Lower leg skin (tissue), 4 donors: ENCODE measurements around the gene CLPTM1L. TPM values are rescaled to one million over a fixed set of nuclear protein-coding genes. Genes with fewer than 3 reads are reported as not detected.

Experiments used
- DNase-seq, 2 donors: peaks; one replicate each; pipeline ENCODE4 v3.0.0-alpha.2; 2019; ENCODE audit warnings: low spot score in 2 of 2
- H3K4me3 ChIP-seq: fragments of 200-600 bp; sonication (generic); 2 replicates; pipeline ENCODE4 v1.5.1; 2017; ENCODE audit warnings: mild to moderate bottlenecking, low read depth; ENCODE audit not compliant: poor library complexity, severe bottlenecking
- CTCF ChIP-seq, 3 donors: fragments of 450-650 bp; IDR thresholded peaks; one replicate each; pipeline ENCODE4 v1.5.1; 2016; ENCODE audit warnings: antibody characterized with exemption in 3 of 3, mild to moderate bottlenecking in 3 of 3, moderate library complexity in 2 of 3
- POLR2A ChIP-seq, 2 donors: fragments of 450-650 bp; IDR thresholded peaks; one replicate each; pipeline ENCODE4 v1.6.1; 2016 to 2017; ENCODE audit warnings: antibody characterized with exemption in 2 of 2, mild to moderate bottlenecking in 1 of 2, moderate library complexity in 1 of 2
- WGBS, 2 donors: methylation state at CpG; one replicate each; pipeline ENCODE4 v1.1.5; 2018; 5-methylcytosine and 5-hydroxymethylcytosine counted together
- intact Hi-C: fragments of 100-400 bp; cut with DNase I; formaldehyde crosslinking; loops from one replicate; pipeline ENCODE4 v1.15.0; 2023; ENCODE audit warnings: low total_unique reads
- total RNA-seq, 4 donors: library from RNA; depleted of rRNA; stranded (reverse); fragments of >200 nt; gene quantifications; one replicate each; pipeline ENCODE4 v1.1.0, GENCODE V29; 2016

CLPTM1L gene
- total RNA-seq, 4 donors from 2014 or later = 82.8 to 123 (median 102) TPM

GRCh38 chr5:1371218-1371971 lies 26.5 kb upstream of the CLPTM1L start:
- DNase-seq = no peak
- intact Hi-C loops = no loop called here
- 80 to 83% methylated on average over 13 of the region's 13 CpGs for WGBS, 2 donors
- TF ChIP-seq POLR2A (IDR thresholded peaks at IDR 0.05) (no peak), CTCF (IDR thresholded peaks at IDR 0.05) (no peak)
- no peak overlapping the region for H3K4me3 ChIP-seq

DNA sequence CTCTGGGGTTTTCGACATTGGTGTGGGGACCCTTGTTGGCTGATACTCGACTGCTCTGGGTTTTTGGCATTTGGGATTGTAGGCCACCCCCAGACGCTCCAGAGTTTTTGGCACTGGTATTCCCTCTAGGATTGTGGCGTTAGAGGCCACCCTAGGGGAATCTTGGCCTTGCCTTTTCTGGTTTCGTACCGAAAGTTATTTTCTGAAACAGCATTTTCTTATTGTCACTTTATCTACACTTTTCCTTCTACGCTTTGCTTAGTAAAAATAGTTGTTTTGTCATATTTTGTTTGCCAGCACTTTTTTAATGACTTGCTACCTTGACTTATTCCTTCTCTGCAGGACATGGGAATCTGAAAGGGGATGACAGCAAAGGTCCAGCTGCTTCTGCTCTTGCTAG lies 25.1 kb upstream of the CLPTM1L start:
- 75 to 84% methylated on average over 7 of the region's 7 CpGs for WGBS, 2 donors
- no peak overlapping the region for H3K4me3 ChIP-seq
- intact Hi-C loops = no loop called here
- TF ChIP-seq CTCF (IDR thresholded peaks at IDR 0.05) (no peak), POLR2A (IDR thresholded peaks at IDR 0.05) (no peak)
- DNase-seq = no peak

- WGBS, 2 donors = 77 to 83% methylated on average over 4 of the region's 4 CpGs
- H3K4me3 ChIP-seq = no peak overlapping the region
- no peak for TF ChIP-seq CTCF (IDR thresholded peaks at IDR 0.05)
- TF ChIP-seq POLR2A (IDR thresholded peaks at IDR 0.05) = no peak
- intact Hi-C loops = no loop called here
- no peak for DNase-seq
These were observed 23.9 kb upstream of the CLPTM1L start for GRCh38 chr5:1368756-1369155.

- WGBS, 2 donors = 83 to 86% methylated on average over 7 of the region's 7 CpGs
These were observed 23.3 kb upstream of the CLPTM1L start for GRCh38 chr5:1368236-1368635.

GRCh38 chr5:1367149-1367548 lies 22.2 kb upstream of the CLPTM1L start:
- WGBS, 2 donors = 66 to 75% methylated on average over 7 of the region's 7 CpGs
- no peak overlapping the region for H3K4me3 ChIP-seq
- intact Hi-C loops = no loop called here
- DNase-seq = no peak
- TF ChIP-seq POLR2A (IDR thresholded peaks at IDR 0.05) (no peak), CTCF (IDR thresholded peaks at IDR 0.05) (no peak)

More at GRCh38 chr5:1368236-1368635, 23.3 kb upstream of the CLPTM1L start:
- TF ChIP-seq POLR2A (IDR thresholded peaks at IDR 0.05) = no peak
- TF ChIP-seq CTCF (IDR thresholded peaks at IDR 0.05) = no peak
- intact Hi-C loops = no loop called here
- DNase-seq = no peak
- no peak overlapping the region for H3K4me3 ChIP-seq

GRCh38 chr5:1366514-1366913 lies 21.6 kb upstream of the CLPTM1L start:
- no peak overlapping the region for H3K4me3 ChIP-seq
- intact Hi-C loops = no loop called here
- 86 to 87% methylated on average over 14 of the region's 14 CpGs for WGBS, 2 donors
- TF ChIP-seq POLR2A (IDR thresholded peaks at IDR 0.05) (no peak), CTCF (IDR thresholded peaks at IDR 0.05) (no peak)
- no peak for DNase-seq
